GM18520 (cell line): ENCODE measurements around the gene YWHAH.

Source experiments
- ATAC-seq: cut with Tn5 transposase; IDR thresholded peaks from one replicate; pipeline ENCODE4 v1.9.1; 2021; ENCODE audit not compliant: unreplicated experiment

The YWHAH gene

GRCh38 chr22:31947296-31947695 is 3.0 kb downstream of the YWHAH start:
- ATAC-seq, result no peak

- ATAC-seq, result no peak
Measured at GRCh38 chr22:31948002-31948401, 3.7 kb downstream of the YWHAH start.

GRCh38 chr22:31950226-31950625 is 5.9 kb downstream of the YWHAH start:
- no peak for ATAC-seq

GRCh38 chr22:31951194-31952093 is 7.1 kb downstream of the YWHAH start:
- no peak for ATAC-seq

GRCh38 chr22:31952094-31952401 is 7.7 kb downstream of the YWHAH start:
- ATAC-seq, result no peak

GRCh38 chr22:31952472-31952871 is 8.1 kb downstream of the YWHAH start:
- ATAC-seq, result no peak

- ATAC-seq, result no peak
Measured at GRCh38 chr22:31953261-31953660, 8.9 kb downstream of the YWHAH start.

- no peak for ATAC-seq
Measured at GRCh38 chr22:31954535-31955523, 10.5 kb downstream of the YWHAH start.

- no peak for ATAC-seq
Measured at GRCh38 chr22:31956360-31956759, 12.0 kb downstream of the YWHAH start.

- no peak for ATAC-seq
Measured at GRCh38 chr22:31957970-31958594, 13.7 kb downstream of the YWHAH start.

- ATAC-seq, result no peak
Measured at GRCh38 chr22:31958625-31959239, 14.4 kb downstream of the YWHAH start.

GRCh38 chr22:31960767-31961166 is 16.4 kb downstream of the YWHAH start:
- no peak for ATAC-seq

- no peak for ATAC-seq
Measured at GRCh38 chr22:31962387-31963125, 18.2 kb downstream of the YWHAH start.

GRCh38 chr22:31968022-31968421 is 23.7 kb downstream of the YWHAH start:
- ATAC-seq, result no peak

GRCh38 chr22:31969789-31970489 is 25.6 kb downstream of the YWHAH start:
- peak; percentile 32 for ATAC-seq

GRCh38 chr22:31970490-31971444 is 26.4 kb downstream of the YWHAH start:
- peak; percentile 40 for ATAC-seq

GRCh38 chr22:31972180-31972579 is 27.8 kb downstream of the YWHAH start:
- no peak for ATAC-seq

- ATAC-seq, result no peak
Measured at GRCh38 chr22:31973739-31974138, 29.4 kb downstream of the YWHAH start.
